Esophagus muscularis mucosa (tissue), 4 donors: ENCODE results near the gene ANKS1B. TPM values are rescaled to one million over a fixed set of nuclear protein-coding genes. Genes with fewer than 3 reads are reported as not detected.

Source experiments
- DNase-seq: peaks from one replicate; pipeline ENCODE4 v3.0.0-alpha.2; 2017; ENCODE audit errors: extremely low spot score
- H3K27ac ChIP-seq, 4 donors: fragments of 200-600 bp; sonication (generic); replicated peaks in 1 of 4; 1 replicate in 3 of 4; 2 replicates in 1 of 4; pipeline ENCODE4 v1.5.1; 2016 to 2019; ENCODE audit warnings: mild to moderate bottlenecking in 1 of 4
- H3K27me3 ChIP-seq, 4 donors: fragments of 200-600 bp; sonication (generic); one replicate each; pipeline versions ENCODE4 v1.5.1 to v1.6.0; 2016 to 2019
- H3K36me3 ChIP-seq, 4 donors: fragments of 200-600 bp; sonication (generic); one replicate each; pipeline ENCODE4 v1.5.1; 2016 to 2019
- H3K4me1 ChIP-seq, 4 donors: fragments of 200-600 bp; sonication (generic); one replicate each; pipeline ENCODE4 v1.5.1; 2016 to 2019
- H3K4me3 ChIP-seq, 4 donors: fragments of 200-600 bp; sonication (generic); 1 replicate in 2 of 4; 2 replicates in 2 of 4; pipeline ENCODE4 v1.5.1; 2016 to 2019; ENCODE audit warnings: mild to moderate bottlenecking in 4 of 4, moderate library complexity in 1 of 4
- H3K9me3 ChIP-seq, 4 donors: fragments of 200-600 bp; sonication (generic); 1 replicate in 3 of 4; 2 replicates in 1 of 4; pipeline ENCODE4 v1.5.1; 2016 to 2019
- EP300 ChIP-seq: sonication (generic); formaldehyde crosslinking; IDR thresholded peaks from one replicate; pipeline ENCODE4 v1.6.1; 2017; ENCODE audit warnings: antibody characterized with exemption
- POLR2A ChIP-seq: fragments of 450-650 bp; IDR thresholded peaks from one replicate; pipeline ENCODE4 v1.6.1; 2017; ENCODE audit warnings: antibody characterized with exemption, moderate library complexity, mild to moderate bottlenecking, low read depth
- POLR2AphosphoS5 ChIP-seq, 2 donors: sonication (generic); formaldehyde crosslinking; IDR thresholded peaks; one replicate each; pipeline ENCODE4 v1.6.1; 2017; ENCODE audit warnings: antibody characterized with exemption in 2 of 2
- WGBS: methylation state at CpG from one replicate; pipeline ENCODE4 v1.1.5; 2018; 5-methylcytosine and 5-hydroxymethylcytosine counted together
- intact Hi-C: fragments of 100-400 bp; cut with DNase I; formaldehyde crosslinking; loops from one replicate; pipeline ENCODE4 v1.15.1; 2023
- total RNA-seq, 4 donors: library from RNA; depleted of rRNA; stranded (reverse); fragments of >200 nt; gene quantifications; one replicate each; pipeline versions ENCODE4 v1.1.0 to v1.2.1, GENCODE V29; 2016
- TF ChIP-seq, protein P1 (sequence below), 3 experiments: fragments of 200-600 bp in 2 of 3; fragments of 450-650 bp in 1 of 3; sonication (generic) in 2 of 3; IDR thresholded peaks; one replicate each; pipeline ENCODE4 v1.5.1; 2017 to 2019; ENCODE audit warnings: antibody characterized with exemption in 3 of 3, mild to moderate bottlenecking in 2 of 3, moderate library complexity in 1 of 3

Gene ANKS1B
- total RNA-seq, 4 donors from 2014 or later: 20.4 to 28.7 (median 21.6) TPM

DNA sequence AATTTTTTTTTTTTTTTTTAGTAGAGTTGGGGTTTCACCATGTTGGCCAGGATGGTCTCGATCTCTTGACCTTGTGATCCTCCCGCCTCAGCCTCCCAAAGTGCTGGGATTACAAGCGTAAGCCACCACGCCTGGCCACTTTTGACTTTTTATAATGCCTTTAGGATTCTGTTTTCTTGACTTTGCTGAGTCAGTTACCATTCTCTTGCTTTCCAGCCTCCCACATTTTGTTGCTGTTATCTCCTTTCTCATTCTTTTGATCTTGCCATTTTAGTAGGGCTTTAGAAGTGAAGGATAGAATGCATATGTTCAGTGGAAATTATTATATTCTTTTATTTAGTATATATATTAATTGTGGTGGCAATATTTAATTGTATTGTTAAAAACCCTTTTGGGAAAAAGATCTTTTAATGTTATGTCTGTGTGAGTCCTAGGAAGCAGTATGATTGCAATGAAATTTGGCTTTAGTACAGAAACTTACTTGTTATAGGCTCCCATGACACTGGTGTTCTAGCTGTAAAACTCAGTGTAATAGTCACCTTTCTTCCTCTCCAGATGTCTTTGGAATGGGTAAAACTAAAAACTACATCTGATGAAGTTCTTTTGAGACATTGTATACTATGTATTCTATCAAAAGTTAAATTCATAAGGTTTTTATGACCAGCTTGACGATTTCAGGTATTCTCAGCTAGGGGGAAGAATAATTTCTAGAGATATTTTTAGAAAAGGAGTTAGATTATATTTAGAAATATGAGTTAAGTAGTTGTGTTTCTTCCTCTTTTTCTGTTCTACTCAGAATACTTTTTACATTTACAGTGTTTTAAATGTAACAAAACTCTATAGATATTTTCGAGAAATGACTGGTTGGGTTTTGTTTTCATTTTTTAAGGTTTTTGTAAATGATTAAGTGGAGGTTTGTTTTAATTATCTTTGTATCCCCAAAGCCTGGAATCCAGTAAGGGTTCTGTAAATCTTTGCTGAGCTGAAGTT, 1264.9 kb downstream of the ANKS1B start:
- H3K9me3 ChIP-seq: no peaks in the 10 kb centered on the region
- DNase-seq: no peak

DNA sequence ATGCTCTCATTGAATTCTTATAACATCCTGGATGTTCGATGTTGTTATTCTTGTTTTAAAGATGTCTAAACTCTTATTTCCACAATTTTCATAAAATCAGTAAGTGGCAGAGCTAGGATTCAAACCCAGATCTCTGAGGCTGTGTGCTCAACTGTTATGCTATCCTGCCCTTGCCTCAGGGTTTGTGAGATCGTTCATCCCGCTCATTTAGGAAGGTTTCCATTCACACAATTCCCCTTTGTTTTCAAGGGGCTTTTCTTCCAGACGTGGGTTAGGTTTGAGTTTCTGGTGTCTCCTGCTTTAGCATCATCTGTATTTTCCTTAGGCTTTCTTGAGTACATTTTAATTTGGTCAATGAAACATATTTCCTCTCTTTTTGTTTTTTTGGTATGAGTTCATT, 1270.3 kb downstream of the ANKS1B start:
- H3K4me1 ChIP-seq: no peaks in the 10 kb centered on the region
- no peaks in the 10 kb centered on the region for H3K9me3 ChIP-seq
- 89% methylated on average over 4 of the region's 4 CpGs for WGBS
- no peak overlapping the region for H3K27ac ChIP-seq
- H3K4me3 ChIP-seq: no peak overlapping the region
- DNase-seq: no peak
- peaks cover under 1 to 79% (median 37%) of the 10 kb centered on the region in 4 donors for H3K36me3 ChIP-seq
- TF ChIP-seq POLR2AphosphoS5 (IDR thresholded peaks at IDR 0.05) (no peak), POLR2A (no peak), EP300 (no peak)
- TF ChIP-seq, protein P1, sequence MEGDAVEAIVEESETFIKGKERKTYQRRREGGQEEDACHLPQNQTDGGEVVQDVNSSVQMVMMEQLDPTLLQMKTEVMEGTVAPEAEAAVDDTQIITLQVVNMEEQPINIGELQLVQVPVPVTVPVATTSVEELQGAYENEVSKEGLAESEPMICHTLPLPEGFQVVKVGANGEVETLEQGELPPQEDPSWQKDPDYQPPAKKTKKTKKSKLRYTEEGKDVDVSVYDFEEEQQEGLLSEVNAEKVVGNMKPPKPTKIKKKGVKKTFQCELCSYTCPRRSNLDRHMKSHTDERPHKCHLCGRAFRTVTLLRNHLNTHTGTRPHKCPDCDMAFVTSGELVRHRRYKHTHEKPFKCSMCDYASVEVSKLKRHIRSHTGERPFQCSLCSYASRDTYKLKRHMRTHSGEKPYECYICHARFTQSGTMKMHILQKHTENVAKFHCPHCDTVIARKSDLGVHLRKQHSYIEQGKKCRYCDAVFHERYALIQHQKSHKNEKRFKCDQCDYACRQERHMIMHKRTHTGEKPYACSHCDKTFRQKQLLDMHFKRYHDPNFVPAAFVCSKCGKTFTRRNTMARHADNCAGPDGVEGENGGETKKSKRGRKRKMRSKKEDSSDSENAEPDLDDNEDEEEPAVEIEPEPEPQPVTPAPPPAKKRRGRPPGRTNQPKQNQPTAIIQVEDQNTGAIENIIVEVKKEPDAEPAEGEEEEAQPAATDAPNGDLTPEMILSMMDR (IDR thresholded peaks at IDR 0.05): no peak
- intact Hi-C loops: no loop called here
- H3K27me3 ChIP-seq: no peaks in the 10 kb centered on the region

More for the DNA sequence above, 1264.9 kb downstream of the ANKS1B start:
- peaks cover 0 to 57% (median 27%) of the 10 kb centered on the region in 4 donors for H3K36me3 ChIP-seq
- no peaks in the 10 kb centered on the region for H3K27me3 ChIP-seq
- intact Hi-C loops: loop anchor here (10.0 kb wide), 1 partner anchor 275 kb away; no protein-coding TSS in a partner anchor
- TF ChIP-seq, protein P1 (IDR thresholded peaks at IDR 0.05): no peak
- no peak for TF ChIP-seq POLR2A
- no peak for TF ChIP-seq POLR2AphosphoS5 (IDR thresholded peaks at IDR 0.05)
- TF ChIP-seq EP300: no peak
- 89% methylated on average over 6 of the region's 6 CpGs for WGBS
- H3K4me1 ChIP-seq: no peaks in the 10 kb centered on the region
- no peak overlapping the region for H3K4me3 ChIP-seq
- H3K27ac ChIP-seq: no peak overlapping the region

GRCh38 chr12:98709022-98709421, 1275.7 kb downstream of the ANKS1B start:
- no peaks in the 10 kb centered on the region for H3K9me3 ChIP-seq
- no peak for DNase-seq
- WGBS: 100% methylated on average over 1 of the region's 1 CpG
- H3K27ac ChIP-seq: no peak overlapping the region
- H3K4me3 ChIP-seq: no peak overlapping the region
- TF ChIP-seq, protein P1 (IDR thresholded peaks at IDR 0.05): no peak
- no peak for TF ChIP-seq POLR2A
- no peak for TF ChIP-seq EP300
- H3K36me3 ChIP-seq: peaks cover 14 to 76% (median 39%) of the 10 kb centered on the region in 4 donors
- no peaks in the 10 kb centered on the region for H3K4me1 ChIP-seq
- no peaks in the 10 kb centered on the region for H3K27me3 ChIP-seq
- intact Hi-C loops: no loop called here

DNA sequence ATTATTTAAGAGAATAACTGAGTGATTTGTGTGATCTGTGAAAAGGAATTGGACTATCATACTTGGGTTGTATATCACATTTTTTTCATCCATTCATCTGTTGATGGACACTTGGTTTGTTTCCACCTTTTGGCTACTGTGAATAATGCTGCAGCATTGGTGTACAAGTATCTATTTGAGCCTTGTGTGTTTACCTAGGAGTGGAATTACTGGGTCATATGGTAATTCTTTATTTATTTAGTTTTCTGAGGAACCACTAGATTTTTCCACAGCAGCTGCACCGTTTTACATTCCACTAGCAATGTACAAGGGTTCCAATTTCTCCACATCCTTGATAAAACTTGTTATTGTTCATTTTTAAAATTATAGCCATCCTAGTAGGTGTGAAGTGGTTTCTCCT, 1283.6 kb downstream of the ANKS1B start:
- no peak overlapping the region for H3K27ac ChIP-seq
- TF ChIP-seq POLR2A (no peak), EP300 (no peak), POLR2AphosphoS5 (IDR thresholded peaks at IDR 0.05) (no peak)
- TF ChIP-seq, protein P1 (IDR thresholded peaks at IDR 0.05): no peak
- peaks cover 6 to 26% (median 25%) of the 10 kb centered on the region in 4 donors for H3K4me1 ChIP-seq
- H3K27me3 ChIP-seq: no peaks in the 10 kb centered on the region
- no peaks in the 10 kb centered on the region for H3K9me3 ChIP-seq
- H3K4me3 ChIP-seq: no peak overlapping the region
- 34% methylated on average over 1 of the region's 1 CpG for WGBS
- DNase-seq: no peak
- H3K36me3 ChIP-seq: peaks cover 0 to 25% (median 6%) of the 10 kb centered on the region in 4 donors
- intact Hi-C loops: no loop called here
